ENCODE measurements around the gene CACNA1G.

- TF ChIP-seq CTCF (conservative IDR thresholded peaks at IDR 0.05 in 1 of 2, IDR thresholded peaks at IDR 0.05 in 1 of 2; ENCODE audit: low read depth in 1 of 2, low read length in 2 of 2) = no peak
- TF ChIP-seq EZH2 (IDR thresholded peaks at IDR 0.05; ENCODE audit: low read length, missing control alignments) = no peak
Measured at GRCh38 chr17:50577451-50577954, 17.0 kb downstream of the CACNA1G start.

Measured in fibroblast of lung (primary cell).